Astrocyte (in vitro differentiated cells and primary cell): Measurements from ENCODE around the gene AMMECR1. TPM values are rescaled to one million over a fixed set of nuclear protein-coding genes. Genes with fewer than 3 reads are reported as not detected.

Experiments used
- DNase-seq: peaks from one replicate; pipeline ENCODE4 v3.0.0-alpha.2; 2010; ENCODE audit warnings: low read depth
- FAIRE-seq: peaks from 2 replicates; lab custom pipeline; 2011; peaks lifted over from hg19 to GRCh38; lab: Jason Lieb, UNC
- H2AFZ ChIP-seq: 2 replicates; pipeline ENCODE4 v1.6.0; 2012; ENCODE audit warnings: low read depth, low read length, inconsistent platforms
- H3K27ac ChIP-seq: 2 replicates; pipeline ENCODE4 v1.5.1; 2011; ENCODE audit warnings: low read depth, low read length, inconsistent platforms
- H3K27me3 ChIP-seq: 2 replicates; pipeline ENCODE4 v1.6.0; 2011; ENCODE audit warnings: low read length, inconsistent platforms; ENCODE audit not compliant: insufficient read depth
- H3K36me3 ChIP-seq: 2 replicates; pipeline ENCODE4 v1.5.1; 2011; ENCODE audit warnings: low read length, inconsistent platforms; ENCODE audit not compliant: insufficient read depth
- H3K4me1 ChIP-seq: 2 replicates; pipeline ENCODE4 v1.5.1; 2011; ENCODE audit warnings: low read length, inconsistent platforms; ENCODE audit not compliant: insufficient read depth
- H3K4me2 ChIP-seq: 2 replicates; pipeline ENCODE4 v1.6.0; 2012; ENCODE audit warnings: low read length, inconsistent platforms
- H3K4me3 ChIP-seq: 2 replicates; pipeline ENCODE4 v1.5.1; 2011; ENCODE audit warnings: low read depth, mild to moderate bottlenecking, low read length, inconsistent platforms; ENCODE audit not compliant: insufficient read depth
- H3K79me2 ChIP-seq: 2 replicates; pipeline ENCODE4 v1.6.0; 2012; ENCODE audit warnings: mild to moderate bottlenecking, low read length, inconsistent platforms; ENCODE audit not compliant: insufficient read depth
- H3K9ac ChIP-seq: 2 replicates; pipeline ENCODE4 v1.6.0; 2012; ENCODE audit warnings: mild to moderate bottlenecking, low read length, inconsistent platforms
- H3K9me3 ChIP-seq: 2 replicates; pipeline ENCODE4 v1.5.1; 2012; ENCODE audit warnings: low read depth, mild to moderate bottlenecking, low read length, inconsistent platforms; ENCODE audit not compliant: insufficient read depth
- H4K20me1 ChIP-seq: 2 replicates; pipeline ENCODE4 v1.6.0; 2012; ENCODE audit warnings: low read length, inconsistent platforms; ENCODE audit not compliant: insufficient read depth
- H3K27ac Mint-ChIP-seq: one replicate; pipeline ENCODE4 v1.8.0; 2021; ENCODE audit warnings: mild to moderate bottlenecking, mixed read lengths; ENCODE audit not compliant: unreplicated experiment
- H3K27me3 Mint-ChIP-seq: one replicate; pipeline ENCODE4 v1.8.0; 2021; ENCODE audit warnings: low read depth, mixed read lengths; ENCODE audit not compliant: unreplicated experiment
- H3K36me3 Mint-ChIP-seq: one replicate; pipeline ENCODE4 v1.8.0; 2021; ENCODE audit warnings: low read depth, mixed read lengths; ENCODE audit not compliant: unreplicated experiment
- H3K4me1 Mint-ChIP-seq: one replicate; pipeline ENCODE4 v1.8.0; 2021; ENCODE audit warnings: low read depth, mixed read lengths; ENCODE audit not compliant: unreplicated experiment
- H3K4me3 Mint-ChIP-seq: one replicate; pipeline ENCODE4 v1.8.0; 2021; ENCODE audit warnings: mild to moderate bottlenecking, moderate library complexity, mixed read lengths; ENCODE audit not compliant: unreplicated experiment
- H3K9me3 Mint-ChIP-seq: one replicate; pipeline ENCODE4 v1.8.0; 2021; ENCODE audit warnings: mild to moderate bottlenecking, mixed read lengths; ENCODE audit not compliant: unreplicated experiment
- EZH2 ChIP-seq: IDR thresholded peaks from 2 replicates; pipeline ENCODE4 v1.6.1; 2012; ENCODE audit warnings: mild to moderate bottlenecking, low read length, inconsistent platforms; ENCODE audit not compliant: insufficient read depth
- total RNA-seq: library from RNA; stranded (reverse); gene quantifications from 2 replicates; pipeline ENCODE4 v1.2.1, GENCODE V29; 2021
- TF ChIP-seq, protein P1 (sequence below): IDR thresholded peaks from 2 replicates; pipeline ENCODE4 v1.5.1; 2011; ENCODE audit warnings: low read depth, mild to moderate bottlenecking, inconsistent platforms, low read length, moderate library complexity; ENCODE audit not compliant: insufficient read depth

AMMECR1 gene
- total RNA-seq, 1 donor from 2014 or later = 16.0 TPM

DNA sequence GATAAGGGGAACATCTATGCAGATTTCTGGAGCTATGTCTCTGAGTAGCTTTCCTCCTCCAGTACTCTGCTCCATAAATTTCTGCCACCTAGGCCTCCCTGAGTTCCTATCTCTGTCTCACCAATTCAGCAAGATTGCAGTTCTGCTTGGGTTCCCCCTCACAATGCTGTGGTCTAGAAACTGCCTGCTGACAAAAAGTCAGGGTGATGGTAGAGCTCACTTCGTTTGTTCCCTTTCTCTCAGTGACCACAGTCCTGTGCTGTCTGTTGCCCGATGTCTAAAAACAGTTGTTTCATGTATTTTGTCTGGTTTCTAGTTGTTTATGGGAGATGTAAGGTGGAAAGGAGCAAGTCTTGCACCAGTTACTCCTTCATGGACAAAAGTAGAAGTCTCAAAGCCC lies 41.1 kb downstream of the AMMECR1 start:
- Mint-ChIP-seq H3K4me1 (peaks cover 19% of the 10 kb centered on the region), H3K27me3 (no peaks in the 10 kb centered on the region), H3K9me3 (no peaks in the 10 kb centered on the region), H3K27ac (no peak overlapping the region), H3K36me3 (no peaks in the 10 kb centered on the region), H3K4me3 (no peak overlapping the region)
- Histone ChIP-seq H3K27ac (no peak overlapping the region), H4K20me1 (no peaks in the 10 kb centered on the region), H3K9ac (no peak overlapping the region), H3K4me1 (no peaks in the 10 kb centered on the region), H3K27me3 (no peaks in the 10 kb centered on the region), H3K9me3 (no peaks in the 10 kb centered on the region), H3K79me2 (peaks cover 44% of the 10 kb centered on the region), H3K4me2 (no peak overlapping the region), H2AFZ (no peak overlapping the region), H3K4me3 (no peak overlapping the region), H3K36me3 (no peaks in the 10 kb centered on the region)
- no peak for TF ChIP-seq EZH2
- TF ChIP-seq, protein P1, sequence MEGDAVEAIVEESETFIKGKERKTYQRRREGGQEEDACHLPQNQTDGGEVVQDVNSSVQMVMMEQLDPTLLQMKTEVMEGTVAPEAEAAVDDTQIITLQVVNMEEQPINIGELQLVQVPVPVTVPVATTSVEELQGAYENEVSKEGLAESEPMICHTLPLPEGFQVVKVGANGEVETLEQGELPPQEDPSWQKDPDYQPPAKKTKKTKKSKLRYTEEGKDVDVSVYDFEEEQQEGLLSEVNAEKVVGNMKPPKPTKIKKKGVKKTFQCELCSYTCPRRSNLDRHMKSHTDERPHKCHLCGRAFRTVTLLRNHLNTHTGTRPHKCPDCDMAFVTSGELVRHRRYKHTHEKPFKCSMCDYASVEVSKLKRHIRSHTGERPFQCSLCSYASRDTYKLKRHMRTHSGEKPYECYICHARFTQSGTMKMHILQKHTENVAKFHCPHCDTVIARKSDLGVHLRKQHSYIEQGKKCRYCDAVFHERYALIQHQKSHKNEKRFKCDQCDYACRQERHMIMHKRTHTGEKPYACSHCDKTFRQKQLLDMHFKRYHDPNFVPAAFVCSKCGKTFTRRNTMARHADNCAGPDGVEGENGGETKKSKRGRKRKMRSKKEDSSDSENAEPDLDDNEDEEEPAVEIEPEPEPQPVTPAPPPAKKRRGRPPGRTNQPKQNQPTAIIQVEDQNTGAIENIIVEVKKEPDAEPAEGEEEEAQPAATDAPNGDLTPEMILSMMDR = no peak
- FAIRE-seq (no peak), DNase-seq (no peak)

DNA sequence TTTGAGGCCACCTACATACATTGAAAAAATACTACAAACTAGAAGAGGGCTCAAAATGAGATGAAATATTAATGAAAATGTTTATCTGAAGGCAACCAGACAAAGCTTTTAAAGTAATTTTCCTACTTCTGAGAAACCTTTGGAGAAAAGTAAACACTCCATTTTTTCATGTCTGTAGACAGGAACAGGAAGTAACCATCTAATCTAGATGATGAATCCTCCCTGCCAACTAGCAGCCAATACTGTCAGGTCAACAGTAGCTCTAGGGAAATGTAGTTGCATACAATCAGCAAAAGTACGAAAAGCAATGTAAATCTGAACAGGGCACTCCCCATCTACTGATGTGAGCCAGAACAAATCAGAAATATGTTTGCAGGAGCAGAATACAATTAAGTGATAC lies 49.0 kb downstream of the AMMECR1 start:
- Histone ChIP-seq H3K79me2 (peaks cover 3% of the 10 kb centered on the region), H2AFZ (no peak overlapping the region), H3K9me3 (no peaks in the 10 kb centered on the region), H3K4me1 (no peaks in the 10 kb centered on the region), H3K9ac (no peak overlapping the region), H3K27me3 (no peaks in the 10 kb centered on the region), H3K36me3 (no peaks in the 10 kb centered on the region), H3K4me2 (no peak overlapping the region), H3K27ac (no peak overlapping the region), H4K20me1 (no peaks in the 10 kb centered on the region), H3K4me3 (no peak overlapping the region)
- Mint-ChIP-seq H3K36me3 (no peaks in the 10 kb centered on the region), H3K27ac (no peak overlapping the region), H3K4me3 (no peak overlapping the region), H3K4me1 (peaks cover 5% of the 10 kb centered on the region), H3K27me3 (no peaks in the 10 kb centered on the region), H3K9me3 (no peaks in the 10 kb centered on the region)
- TF ChIP-seq, protein P1 = no peak
- TF ChIP-seq EZH2 = no peak
- DNase-seq (no peak), FAIRE-seq (peak; percentile 88)

DNA sequence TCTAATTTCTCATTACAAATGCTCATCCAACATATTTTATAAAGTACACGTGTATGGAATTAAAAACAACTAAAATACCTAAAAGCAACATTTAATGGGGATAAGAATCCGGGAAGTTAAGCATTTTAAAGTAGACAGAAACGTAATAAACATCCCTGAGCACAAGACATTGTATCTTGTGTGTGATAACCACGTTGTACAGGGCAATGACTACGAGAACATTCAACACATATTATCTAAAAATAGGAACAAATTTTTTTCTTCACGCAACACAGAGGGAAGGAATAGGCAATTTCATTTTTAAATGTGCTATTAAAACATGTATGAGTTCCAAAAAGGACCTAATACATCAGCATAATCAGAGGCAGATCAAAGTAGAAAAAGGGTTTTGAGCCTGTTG lies 49.5 kb downstream of the AMMECR1 start:
- H3K79me2 ChIP-seq = peaks cover 3% of the 10 kb centered on the region

More for the DNA sequence above, 49.5 kb downstream of the AMMECR1 start:
- H3K4me3 Mint-ChIP-seq = no peak overlapping the region
- H3K27me3 ChIP-seq = no peaks in the 10 kb centered on the region
- TF ChIP-seq EZH2 = no peak
- TF ChIP-seq, protein P1 = no peak
- H4K20me1 ChIP-seq = no peaks in the 10 kb centered on the region
- no peaks in the 10 kb centered on the region for H3K4me1 ChIP-seq
- no peak overlapping the region for H2AFZ ChIP-seq
- H3K27ac ChIP-seq = no peak overlapping the region
- DNase-seq (no peak), FAIRE-seq (peak; percentile 87)
- no peak overlapping the region for H3K4me3 ChIP-seq
- no peak overlapping the region for H3K27ac Mint-ChIP-seq
- H3K9ac ChIP-seq = no peak overlapping the region
- no peak overlapping the region for H3K4me2 ChIP-seq
- H3K9me3 Mint-ChIP-seq = no peaks in the 10 kb centered on the region
- no peaks in the 10 kb centered on the region for H3K36me3 ChIP-seq
- no peaks in the 10 kb centered on the region for H3K9me3 ChIP-seq
- no peaks in the 10 kb centered on the region for H3K27me3 Mint-ChIP-seq
- H3K36me3 Mint-ChIP-seq = no peaks in the 10 kb centered on the region
- peaks cover 5% of the 10 kb centered on the region for H3K4me1 Mint-ChIP-seq
